Karpas-422 (cell line): ENCODE results near the gene PC. TPM values are rescaled to one million over a fixed set of nuclear protein-coding genes. Genes with fewer than 3 reads are reported as not detected.
"Not testable (repeated sequence)": the region's sequence is repeated elsewhere in the genome, so short reads cannot be mapped to it uniquely, and the experiment has no call there.

Experiments
- DNase-seq: peaks from one replicate; pipeline ENCODE4 v3.0.0-alpha.2; 2015
- H2AFZ ChIP-seq: fragments of 200-600 bp; sonication (generic); 2 replicates; pipeline ENCODE4 v1.6.1; 2014; ENCODE audit warnings: antibody characterized with exemption, low read length, mixed read lengths
- H3K27ac ChIP-seq: fragments of 200-600 bp; sonication (generic); 2 replicates; pipeline ENCODE4 v1.5.1; 2014; ENCODE audit warnings: mild to moderate bottlenecking, low read length, moderate library complexity
- H3K27me3 ChIP-seq: fragments of 200-600 bp; sonication (generic); 2 replicates; pipeline ENCODE4 v1.6.1; 2014; ENCODE audit warnings: low read length, mixed read lengths
- H3K36me3 ChIP-seq: fragments of 200-600 bp; sonication (generic); 2 replicates; pipeline ENCODE4 v1.6.1; 2014; ENCODE audit warnings: low read length, mixed read lengths; ENCODE audit not compliant: insufficient read depth
- H3K4me1 ChIP-seq: fragments of 200-600 bp; sonication (generic); 2 replicates; pipeline ENCODE4 v1.6.1; 2014; ENCODE audit warnings: mild to moderate bottlenecking, low read length, mixed read lengths
- H3K4me2 ChIP-seq: fragments of 200-600 bp; sonication (generic); 2 replicates; pipeline ENCODE4 v1.6.1; 2014; ENCODE audit warnings: low read length, low read depth, mild to moderate bottlenecking; ENCODE audit not compliant: poor library complexity, severe bottlenecking
- H3K4me3 ChIP-seq: fragments of 200-600 bp; sonication (generic); 2 replicates; pipeline ENCODE4 v1.5.1; 2014; ENCODE audit warnings: mild to moderate bottlenecking, antibody characterized with exemption, low read length, mixed read lengths
- H3K79me2 ChIP-seq: fragments of 200-600 bp; sonication (generic); 2 replicates; pipeline ENCODE4 v1.6.1; 2014; ENCODE audit warnings: mild to moderate bottlenecking, low read length, mixed read lengths
- H3K9ac ChIP-seq: fragments of 200-600 bp; sonication (generic); 2 replicates; pipeline ENCODE4 v1.6.0; 2014; ENCODE audit warnings: low read length
- H3K9me2 ChIP-seq: fragments of 200-600 bp; sonication (generic), shearing (Covaris generic); replicated peaks from 2 replicates; pipeline ENCODE4 v1.6.0; 2014; ENCODE audit warnings: mild to moderate bottlenecking, low read length, moderate library complexity; ENCODE audit not compliant: insufficient read depth
- H3K9me3 ChIP-seq: fragments of 300-700, 200-600 bp; sonication (generic); 2 replicates; pipeline ENCODE4 v1.6.1; 2014; ENCODE audit warnings: low read length, mixed read lengths
- H4K20me1 ChIP-seq: fragments of 200-600 bp; sonication (generic); 2 replicates; pipeline ENCODE4 v1.6.1; 2014; ENCODE audit warnings: mild to moderate bottlenecking, antibody characterized with exemption, low read length, low read depth; ENCODE audit not compliant: insufficient read depth
- total RNA-seq: library from RNA; depleted of rRNA; stranded (reverse); fragments of >200 nt; shearing (Covaris generic); gene quantifications from 2 replicates; pipeline ENCODE4 v1.2.3, GENCODE V29; 2014; ENCODE audit warnings: low replicate concordance

The PC gene
- total RNA-seq, 1 experiment from 2014 or later = not detected

GRCh38 chr11:66996609-66997273, 38.6 kb upstream of the PC start:
- H2AFZ ChIP-seq = no peak overlapping the region
- no peaks in the 10 kb centered on the region for H3K9me3 ChIP-seq
- no peaks in the 10 kb centered on the region for H3K27me3 ChIP-seq
- H3K9me2 ChIP-seq = no peaks in the 10 kb centered on the region
- H4K20me1 ChIP-seq = no peaks in the 10 kb centered on the region
- H3K4me2 ChIP-seq = no peak overlapping the region
- H3K27ac ChIP-seq = no peak overlapping the region
- no peaks in the 10 kb centered on the region for H3K4me1 ChIP-seq
- no peaks in the 10 kb centered on the region for H3K79me2 ChIP-seq
- no peak overlapping the region for H3K9ac ChIP-seq
- H3K4me3 ChIP-seq = no peak overlapping the region
- DNase-seq = no peak
- no peaks in the 10 kb centered on the region for H3K36me3 ChIP-seq

GRCh38 chr11:66992041-66992440, 33.9 kb upstream of the PC start:
- no peaks in the 10 kb centered on the region for H3K36me3 ChIP-seq
- no peaks in the 10 kb centered on the region for H3K9me3 ChIP-seq
- no peaks in the 10 kb centered on the region for H3K79me2 ChIP-seq
- H3K4me3 ChIP-seq = no peak overlapping the region
- no peak overlapping the region for H3K4me2 ChIP-seq
- H4K20me1 ChIP-seq = no peaks in the 10 kb centered on the region
- no peak overlapping the region for H3K9ac ChIP-seq
- no peak overlapping the region for H2AFZ ChIP-seq
- H3K4me1 ChIP-seq = no peaks in the 10 kb centered on the region
- H3K27me3 ChIP-seq = no peaks in the 10 kb centered on the region
- no peak overlapping the region for H3K27ac ChIP-seq
- H3K9me2 ChIP-seq = no peaks in the 10 kb centered on the region
- no peak for DNase-seq

GRCh38 chr11:66989360-66989759, 31.2 kb upstream of the PC start:
- not testable (repeated sequence) for H3K9me3 ChIP-seq, DNase-seq

DNA sequence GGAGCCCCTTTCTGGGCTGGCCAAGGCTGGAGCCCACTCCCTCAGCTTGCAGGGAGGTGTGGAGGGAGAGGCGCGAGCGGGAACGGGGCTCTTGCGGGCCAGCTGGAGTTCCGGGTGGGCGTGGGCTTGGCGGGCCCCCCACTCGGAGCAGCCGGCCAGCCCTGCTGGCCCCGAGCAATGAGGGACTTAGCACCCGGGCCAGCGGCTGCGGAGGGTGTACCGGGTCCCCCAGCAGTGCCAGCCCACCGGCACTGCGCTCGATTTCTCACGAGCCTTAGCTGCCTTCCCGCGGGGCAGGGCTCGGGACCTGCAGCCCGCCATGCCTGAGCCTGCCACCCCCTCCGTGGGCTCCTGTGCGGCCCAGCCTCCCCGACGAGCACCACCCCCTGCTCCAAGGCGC, 30.6 kb upstream of the PC start:
- not testable (repeated sequence) for H3K36me3 ChIP-seq, H3K4me1 ChIP-seq, DNase-seq, H2AFZ ChIP-seq, H3K4me3 ChIP-seq, H3K9ac ChIP-seq, H3K27me3 ChIP-seq, H3K9me2 ChIP-seq, H3K9me3 ChIP-seq, H3K27ac ChIP-seq, H3K4me2 ChIP-seq, H4K20me1 ChIP-seq, H3K79me2 ChIP-seq

More at GRCh38 chr11:66989360-66989759, 31.2 kb upstream of the PC start:
- not testable (repeated sequence) for H3K36me3 ChIP-seq, H3K4me1 ChIP-seq, H2AFZ ChIP-seq, H3K27ac ChIP-seq, H3K4me2 ChIP-seq, H3K9ac ChIP-seq, H3K79me2 ChIP-seq, H3K4me3 ChIP-seq, H3K9me2 ChIP-seq, H3K27me3 ChIP-seq, H4K20me1 ChIP-seq

- H3K9me2 ChIP-seq = no peaks in the 10 kb centered on the region
- H3K27ac ChIP-seq = no peak overlapping the region
- no peaks in the 10 kb centered on the region for H4K20me1 ChIP-seq
- H3K4me2 ChIP-seq = no peak overlapping the region
- H2AFZ ChIP-seq = no peak overlapping the region
- no peaks in the 10 kb centered on the region for H3K36me3 ChIP-seq
- no peaks in the 10 kb centered on the region for H3K79me2 ChIP-seq
- H3K9me3 ChIP-seq = no peaks in the 10 kb centered on the region
- no peaks in the 10 kb centered on the region for H3K4me1 ChIP-seq
- no peak overlapping the region for H3K4me3 ChIP-seq
- no peak overlapping the region for H3K9ac ChIP-seq
- no peak for DNase-seq
- no peaks in the 10 kb centered on the region for H3K27me3 ChIP-seq
These were observed 29.9 kb upstream of the PC start for GRCh38 chr11:66987924-66988637.

DNA sequence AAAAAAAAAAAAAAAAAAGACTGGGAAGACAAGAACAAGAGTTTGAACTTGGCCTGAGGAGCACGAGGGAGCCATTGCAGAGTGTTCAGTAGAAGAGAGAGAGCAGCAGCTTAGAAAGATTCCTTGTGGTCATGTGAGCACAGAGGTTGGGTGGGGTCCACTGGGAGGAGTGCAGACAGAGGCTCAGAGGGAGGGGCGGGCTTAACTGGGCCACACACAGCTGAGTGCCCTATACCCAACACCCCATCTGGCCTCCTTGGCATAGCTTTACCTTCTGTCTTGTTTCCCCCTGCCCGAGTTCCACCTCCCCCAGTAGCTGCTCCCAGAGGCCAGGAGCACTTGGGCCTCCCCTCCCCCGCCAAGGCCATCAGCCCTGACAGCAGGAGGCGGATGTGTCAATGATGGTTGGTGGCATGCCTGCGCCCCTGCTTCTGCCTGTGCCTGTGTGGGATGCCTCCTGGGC, 29.0 kb upstream of the PC start:
- Histone ChIP-seq H3K9ac (no peak overlapping the region), H3K4me2 (no peak overlapping the region)

GRCh38 chr11:66986178-66986545, 28.0 kb upstream of the PC start:
- Histone ChIP-seq H3K27me3 (no peaks in the 10 kb centered on the region), H3K27ac (no peak overlapping the region), H4K20me1 (no peaks in the 10 kb centered on the region), H3K79me2 (no peaks in the 10 kb centered on the region), H2AFZ (no peak overlapping the region), H3K4me1 (no peaks in the 10 kb centered on the region), H3K9me3 (no peaks in the 10 kb centered on the region), H3K36me3 (no peaks in the 10 kb centered on the region), H3K9me2 (no peaks in the 10 kb centered on the region), H3K9ac (no peak overlapping the region), H3K4me2 (no peak overlapping the region), H3K4me3 (no peak overlapping the region)
- DNase-seq = no peak

More for the DNA sequence above, 29.0 kb upstream of the PC start:
- Histone ChIP-seq H3K27me3 (no peaks in the 10 kb centered on the region), H3K9me3 (no peaks in the 10 kb centered on the region), H2AFZ (no peak overlapping the region), H3K9me2 (no peaks in the 10 kb centered on the region), H3K36me3 (no peaks in the 10 kb centered on the region), H3K79me2 (no peaks in the 10 kb centered on the region), H3K4me1 (no peaks in the 10 kb centered on the region), H3K27ac (no peak overlapping the region), H3K4me3 (no peak overlapping the region), H4K20me1 (no peaks in the 10 kb centered on the region)
- DNase-seq = no peak

GRCh38 chr11:66985508-66986177, 27.5 kb upstream of the PC start:
- H3K9me2 ChIP-seq = no peaks in the 10 kb centered on the region

More at GRCh38 chr11:66985508-66986177, 27.5 kb upstream of the PC start:
- no peak for DNase-seq
- no peaks in the 10 kb centered on the region for H3K27me3 ChIP-seq
- no peak overlapping the region for H3K9ac ChIP-seq
- no peaks in the 10 kb centered on the region for H3K9me3 ChIP-seq
- H3K4me2 ChIP-seq = no peak overlapping the region
- no peaks in the 10 kb centered on the region for H3K79me2 ChIP-seq
- no peaks in the 10 kb centered on the region for H3K36me3 ChIP-seq
- no peaks in the 10 kb centered on the region for H3K4me1 ChIP-seq
- no peak overlapping the region for H3K4me3 ChIP-seq
- no peak overlapping the region for H3K27ac ChIP-seq
- H2AFZ ChIP-seq = no peak overlapping the region
- no peaks in the 10 kb centered on the region for H4K20me1 ChIP-seq
